Left ventricle myocardium superior (tissue), 1 donor: ENCODE results near the gene TXLNB. TPM values are rescaled to one million over a fixed set of nuclear protein-coding genes. Genes with fewer than 3 reads are reported as not detected.
"Not testable (repeated sequence)": the region's sequence is repeated elsewhere in the genome, so short reads cannot be mapped to it uniquely, and the experiment has no call there.

Experiments used
- ATAC-seq: fragments of 200-7000 bp; cut with Tn5 transposase; one replicate; pipeline ENCODE4 v1.9.1; 2020; ENCODE audit warnings: mild to moderate bottlenecking, moderate library complexity
- DNase-seq: peaks from one replicate; pipeline ENCODE4 v3.0.0-alpha.2; 2020
- intact Hi-C: fragments of 100-400 bp; cut with micrococcal nuclease; formaldehyde crosslinking; loops from one replicate; pipeline ENCODE4 v1.11.0; 2022
- total RNA-seq: library from RNA; stranded (reverse); fragmentation: NEBNext Ultra II Directional; extraction: Animal tissue kit (Norgen Biotek cat#: 25700); gene quantifications from one replicate; pipeline ENCODE4 v1.2.1, GENCODE V29; 2021
- donor health status: DM: no; HTN: yes; CAD: no; lungs with severe emphysema.

Gene TXLNB
- total RNA-seq, 1 donor from 2014 or later = 133 TPM

DNA sequence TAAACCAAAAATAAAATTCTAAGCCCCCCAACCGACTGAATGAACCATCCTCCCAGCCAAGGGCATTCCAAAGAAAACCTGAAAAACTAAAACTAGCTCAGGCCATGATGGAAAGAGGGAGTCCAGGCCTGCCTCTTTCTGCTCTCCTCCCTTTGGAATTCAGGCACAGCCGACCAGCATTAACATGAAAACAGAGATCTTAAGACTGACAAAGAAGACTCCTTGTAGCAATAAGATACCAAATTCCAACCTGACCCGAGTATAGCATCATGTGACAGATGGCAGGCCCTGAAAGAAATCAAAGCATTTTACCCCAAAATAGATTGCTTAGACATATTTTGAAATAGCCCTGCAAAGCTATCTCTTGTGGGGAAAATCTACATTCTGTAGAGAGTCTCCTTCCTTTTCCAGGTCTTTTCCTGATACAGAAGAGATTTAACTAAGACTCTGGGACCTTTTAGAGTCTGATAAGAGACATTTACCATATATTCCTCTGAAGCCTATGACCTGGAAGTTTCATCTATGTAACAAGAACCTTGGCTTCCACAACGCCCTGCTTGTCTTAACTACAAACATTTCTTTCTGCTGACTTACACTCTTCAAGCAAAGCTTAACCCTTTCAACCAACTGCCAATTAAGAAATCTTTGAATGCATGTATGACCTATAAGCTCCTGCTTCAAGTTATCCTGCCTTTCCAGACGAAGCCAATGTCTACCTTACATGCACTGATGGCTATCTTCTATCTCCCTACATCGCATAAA lies 22.2 kb upstream of the TXLNB start:
- ATAC-seq (no peak), DNase-seq (no peak)
- intact Hi-C loops = no loop called here

DNA sequence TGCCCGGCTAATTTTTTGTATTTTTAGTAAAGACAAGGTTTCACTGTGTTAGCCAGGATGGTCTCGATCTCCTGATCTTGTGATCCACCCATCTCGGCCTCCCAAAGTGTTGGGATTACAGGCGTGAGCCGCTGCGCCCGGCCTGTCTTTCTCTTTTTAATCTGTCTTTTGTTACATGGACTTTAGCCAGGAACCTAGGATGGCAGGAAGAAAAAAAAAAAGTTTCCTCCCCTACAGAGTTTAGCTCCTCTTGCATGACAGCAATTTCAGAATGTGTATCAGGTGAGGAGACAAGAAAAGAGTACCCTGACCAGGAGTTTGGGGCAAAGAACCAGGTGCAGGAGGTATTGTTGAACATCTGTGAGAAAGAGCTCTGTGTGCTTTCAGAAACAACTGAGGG lies 21.4 kb upstream of the TXLNB start:
- DNase-seq = no peak
- ATAC-seq = no peak
- intact Hi-C loops = no loop called here

- ATAC-seq (no peak), DNase-seq (no peak)
- intact Hi-C loops = no loop called here
Measured at GRCh38 chr6:139311831-139312230, 20.0 kb upstream of the TXLNB start.

DNA sequence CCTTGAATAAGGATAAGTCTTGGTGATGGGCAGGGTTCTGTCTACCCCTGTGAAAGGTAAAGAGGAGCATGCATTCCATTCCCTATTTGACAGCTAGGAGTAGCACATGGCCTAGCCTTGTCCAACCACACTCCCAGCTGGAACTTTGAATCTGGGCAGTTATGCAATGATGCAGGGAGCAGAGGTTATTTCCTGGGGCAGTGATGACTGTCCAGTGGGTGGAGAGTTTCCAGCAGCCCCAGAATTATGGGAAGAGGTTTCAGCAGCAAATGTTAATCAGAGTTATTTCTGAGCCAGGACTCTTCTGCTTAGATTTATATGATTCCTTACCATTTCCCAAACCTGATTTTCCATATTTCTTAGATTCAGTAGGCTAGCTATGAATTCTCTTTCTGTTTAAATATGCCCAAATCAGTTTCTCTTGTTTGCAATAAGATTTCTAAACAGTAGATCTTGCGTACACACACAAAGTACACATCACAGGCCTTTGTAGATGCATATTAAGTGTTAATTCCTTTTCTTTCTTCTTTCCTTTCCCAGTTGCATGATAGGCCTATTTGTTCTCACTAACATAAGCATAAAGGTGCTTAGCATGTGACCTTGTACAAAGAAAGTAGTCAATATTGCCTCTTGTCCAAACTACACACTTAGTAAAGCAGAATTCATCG lies 17.3 kb upstream of the TXLNB start:
- ATAC-seq (peak; percentile 81), DNase-seq (no peak)
- intact Hi-C loops = no loop called here

DNA sequence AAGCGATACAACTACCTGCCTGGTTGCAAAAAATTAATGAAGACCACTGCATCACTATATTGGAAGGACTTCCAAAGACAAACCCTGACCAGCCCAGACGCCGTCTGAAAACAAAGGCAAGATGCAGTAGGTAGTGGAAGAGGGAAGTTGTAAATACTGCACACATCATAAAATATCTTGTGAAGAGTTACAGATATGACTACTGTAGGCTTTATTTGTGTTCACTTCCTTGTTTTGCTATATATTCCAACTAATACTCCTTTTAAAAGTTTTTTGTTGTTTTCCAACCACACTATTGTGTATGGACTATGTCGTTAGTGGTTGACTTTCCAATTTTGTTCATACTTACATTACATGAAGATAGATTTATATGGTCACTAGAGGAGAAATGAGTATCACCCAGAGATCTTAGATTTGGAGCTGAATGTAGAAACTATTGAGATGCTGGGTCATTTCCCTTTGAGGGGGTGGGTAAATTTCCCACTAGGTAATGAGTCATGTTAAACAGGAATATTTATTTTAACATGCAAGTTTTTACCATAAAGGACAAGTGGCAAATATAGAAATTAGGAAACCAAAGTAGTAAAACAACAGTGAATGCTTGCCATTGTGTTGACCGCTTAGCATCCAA lies 16.6 kb upstream of the TXLNB start:
- intact Hi-C loops = no loop called here
- ATAC-seq (peak; percentile 39), DNase-seq (no peak)

- intact Hi-C loops = no loop called here
- no peak for ATAC-seq
- DNase-seq = no peak
Measured at GRCh38 chr6:139306291-139306981, 14.6 kb upstream of the TXLNB start.

GRCh38 chr6:139303185-139303584 lies 11.4 kb upstream of the TXLNB start:
- ATAC-seq = no peak
- intact Hi-C loops = no loop called here

DNA sequence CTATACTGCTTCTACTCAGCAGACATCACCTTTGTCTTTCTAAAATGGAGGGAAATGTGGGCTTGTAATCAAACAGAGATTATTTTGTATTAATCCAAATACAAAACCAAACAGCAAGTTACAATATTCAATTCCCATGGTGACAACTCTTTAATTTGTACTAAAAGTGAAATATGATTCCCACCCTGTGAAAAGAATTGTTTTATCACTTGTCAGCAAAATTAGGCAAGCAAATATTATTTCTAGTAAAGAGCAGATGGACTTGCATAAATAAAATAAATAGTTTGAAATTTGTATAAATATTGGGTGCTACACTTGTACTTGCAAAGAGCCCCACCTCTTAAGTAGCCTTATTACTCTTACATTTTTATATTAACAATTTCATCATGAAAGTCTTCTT lies 6.1 kb upstream of the TXLNB start:
- intact Hi-C loops = no loop called here
- no peak for ATAC-seq

More at GRCh38 chr6:139303185-139303584, 11.4 kb upstream of the TXLNB start:
- no peak for DNase-seq

DNA sequence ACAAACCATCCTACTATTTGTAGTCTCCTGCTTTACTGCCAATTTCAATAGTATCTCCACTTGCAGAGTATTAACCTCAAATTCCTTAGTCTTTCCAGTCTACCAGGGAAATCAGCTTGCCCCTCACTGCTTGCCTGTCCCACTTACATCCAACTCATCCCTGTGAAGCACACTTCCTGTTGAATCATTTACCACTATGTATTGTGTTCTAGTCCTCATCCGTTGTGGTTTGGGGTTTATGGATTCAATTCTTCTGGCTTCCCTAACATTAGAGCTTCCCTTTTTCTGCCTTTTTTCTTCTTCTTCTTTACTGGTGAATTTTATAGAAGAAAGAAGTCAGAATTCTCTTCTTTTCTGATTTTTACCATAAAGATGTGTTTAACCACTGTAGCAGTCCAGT lies 5.1 kb upstream of the TXLNB start:
- ATAC-seq = no peak
- intact Hi-C loops = no loop called here

More for the DNA sequence above, 6.1 kb upstream of the TXLNB start:
- no peak for DNase-seq

DNA sequence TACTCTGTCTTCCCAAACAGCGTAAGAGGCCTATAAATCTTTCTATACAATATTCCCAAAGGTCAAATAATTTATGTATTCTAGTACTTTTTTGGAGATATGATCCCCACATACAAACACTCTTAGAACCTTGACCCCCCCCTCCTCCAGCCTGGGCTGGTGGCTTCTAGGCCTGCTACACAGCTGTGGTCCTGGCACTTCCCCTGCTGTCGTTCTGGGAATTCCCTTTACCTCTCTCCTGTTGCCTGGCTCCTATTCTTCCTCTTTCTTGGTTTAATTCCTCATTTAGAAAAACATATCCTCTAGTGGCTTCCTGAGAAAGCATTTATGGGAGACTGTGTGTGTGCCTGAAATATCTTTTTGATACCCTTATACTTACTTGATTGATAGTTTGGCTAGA lies 4.1 kb upstream of the TXLNB start:
- ATAC-seq = no peak
- DNase-seq = peak; percentile 43
- intact Hi-C loops = no loop called here

More for the DNA sequence above, 5.1 kb upstream of the TXLNB start:
- DNase-seq = no peak

DNA sequence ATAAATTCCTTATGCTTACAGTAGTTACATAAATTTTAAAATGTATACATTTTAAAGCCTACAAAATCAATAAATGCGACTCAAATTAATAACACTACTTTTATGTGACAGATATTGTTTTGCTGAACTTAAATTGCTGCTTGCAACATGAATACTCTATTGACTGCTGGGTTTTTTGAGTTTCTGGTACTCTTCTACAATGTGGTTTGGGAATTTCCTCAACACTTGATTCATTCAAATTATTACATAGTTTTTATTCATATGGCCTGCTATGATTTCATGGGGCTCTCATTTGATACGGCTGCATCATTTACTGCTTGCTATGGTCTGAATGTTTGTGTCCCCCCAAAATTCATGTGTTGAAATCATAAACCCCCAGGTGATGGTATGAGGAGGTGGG lies 2.3 kb upstream of the TXLNB start:
- no peak for ATAC-seq
- intact Hi-C loops = no loop called here

DNA sequence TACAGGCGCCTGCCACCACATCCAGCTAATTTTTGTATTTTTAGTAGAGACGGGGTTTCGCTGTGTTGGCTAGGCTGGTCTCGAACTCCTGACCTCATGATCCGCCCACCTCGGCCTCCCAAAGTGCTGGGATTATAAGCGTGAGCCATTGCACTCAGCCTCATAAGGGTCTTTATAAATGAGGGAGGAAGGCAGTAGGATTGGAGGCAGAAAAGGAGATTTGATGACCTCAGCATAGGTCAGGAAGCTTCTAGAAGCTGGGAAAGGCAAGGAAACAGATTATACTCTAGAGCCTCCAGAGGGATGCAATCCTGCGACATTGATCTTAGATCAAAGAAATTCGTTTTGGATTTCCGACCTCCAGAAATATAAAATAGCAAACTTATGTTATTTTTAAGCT lies 1.4 kb upstream of the TXLNB start:
- intact Hi-C loops, ATAC-seq, DNase-seq: not testable (repeated sequence)

More for the DNA sequence above, 2.3 kb upstream of the TXLNB start:
- no peak for DNase-seq

GRCh38 chr6:139290787-139291311 lies 949 bp downstream of the TXLNB start:
- intact Hi-C loops = no loop called here
- ATAC-seq = peak; percentile 80
- DNase-seq = no peak

DNA sequence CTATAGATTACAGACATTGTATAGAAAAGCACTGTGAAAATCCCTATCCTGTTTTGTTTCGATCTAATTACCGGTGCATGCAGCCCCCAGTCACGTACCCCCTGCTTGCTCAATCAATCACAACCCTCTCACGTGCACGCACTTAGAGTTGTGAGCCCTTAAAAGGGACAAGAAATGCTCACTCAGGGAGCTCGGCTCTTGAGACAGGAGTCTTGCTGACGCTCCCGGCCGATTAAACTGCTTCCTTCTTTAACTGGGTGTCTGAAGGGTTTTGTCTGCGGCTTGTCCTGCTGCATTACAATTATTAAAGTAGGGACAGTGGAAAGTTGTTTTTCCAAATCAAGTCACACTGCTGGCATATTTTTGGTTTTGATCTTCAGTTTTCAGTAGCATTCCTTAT lies 2.6 kb downstream of the TXLNB start:
- ATAC-seq (no peak), DNase-seq (no peak)
- intact Hi-C loops = no loop called here

- ATAC-seq (peak; percentile 61), DNase-seq (peak; percentile 50)
- intact Hi-C loops = no loop called here
Measured at GRCh38 chr6:139288496-139289040, 3.2 kb downstream of the TXLNB start.

DNA sequence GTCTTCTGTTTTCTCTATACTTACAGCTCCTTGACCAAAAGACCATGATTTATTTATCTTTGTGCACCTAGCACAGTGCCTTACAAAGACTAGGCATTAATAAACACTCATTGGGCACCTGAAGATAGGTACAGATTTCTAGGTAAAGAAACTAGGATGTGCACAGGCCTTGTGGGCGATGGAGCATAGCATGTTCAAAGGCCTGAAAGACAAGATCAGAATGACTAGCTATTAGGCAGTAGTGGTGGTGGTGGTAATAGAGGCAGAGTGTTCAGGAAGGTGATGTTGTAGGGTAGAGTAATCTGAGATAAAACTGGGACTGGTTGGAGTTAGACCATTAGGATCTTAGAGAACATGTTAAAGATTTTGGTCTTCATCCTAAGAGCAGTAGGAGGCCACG lies 3.9 kb downstream of the TXLNB start:
- ATAC-seq = no peak
- intact Hi-C loops = no loop called here

DNA sequence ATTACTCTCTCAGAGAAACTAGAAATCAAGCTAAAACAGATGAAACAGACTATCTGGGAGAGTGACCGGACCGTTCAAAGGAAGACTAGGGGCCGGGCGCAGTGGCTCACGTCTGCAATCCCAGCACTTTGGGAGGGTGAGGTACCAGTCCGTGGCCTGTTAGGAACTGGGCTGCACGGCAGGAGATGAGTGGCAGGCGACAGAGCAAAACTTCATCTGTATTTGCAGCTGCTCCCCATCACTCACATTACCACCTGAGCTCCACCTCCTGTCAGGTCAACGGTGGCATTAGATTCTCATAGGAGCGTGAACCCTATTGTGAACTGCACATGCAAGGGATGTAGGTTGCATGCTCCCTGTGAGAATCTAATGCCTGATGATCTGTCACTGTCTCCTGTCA lies 5.4 kb downstream of the TXLNB start:
- DNase-seq, intact Hi-C loops: not testable (repeated sequence)

More for the DNA sequence above, 3.9 kb downstream of the TXLNB start:
- no peak for DNase-seq

GRCh38 chr6:139285590-139285989 lies 6.2 kb downstream of the TXLNB start:
- DNase-seq (no peak), ATAC-seq (no peak)
- intact Hi-C loops = no loop called here

More for the DNA sequence above, 5.4 kb downstream of the TXLNB start:
- not testable (repeated sequence) for ATAC-seq

DNA sequence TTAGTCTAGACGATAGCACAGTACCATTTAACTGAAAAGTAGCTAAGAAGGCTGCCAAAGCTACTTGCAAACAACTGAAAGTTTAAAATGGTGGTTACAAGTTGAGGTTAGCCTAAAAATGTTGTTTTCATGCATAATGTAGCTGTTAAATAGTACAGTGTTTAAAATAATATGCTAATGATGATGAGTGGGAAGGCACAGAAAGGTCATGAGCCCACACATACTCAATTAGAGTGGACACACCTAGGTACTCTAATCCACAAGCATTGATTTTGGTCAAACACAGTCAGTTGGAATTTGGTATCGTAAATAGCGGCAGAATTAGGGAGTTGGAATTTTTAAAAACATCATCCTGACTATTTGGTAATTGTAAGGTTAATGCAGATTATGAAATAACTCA lies 7.0 kb downstream of the TXLNB start:
- intact Hi-C loops = no loop called here
- no peak for ATAC-seq
- DNase-seq = no peak
